ENCODE measurements around the gene ACSS1.
A peak's percentile ranks its signal among the peaks of the same experiment; 100 is the strongest.

Gene ACSS1

GRCh38 chr20:24971376-24972101, 86.4 kb downstream of the ACSS1 start:
- peaks cover 81% of the 10 kb centered on the region for H3K36me3 ChIP-seq
- H3K27me3 ChIP-seq (ENCODE audit: insufficient read depth, low read depth, severe bottlenecking): no peaks in the 10 kb centered on the region
- no peak for TF ChIP-seq CTCF (IDR thresholded peaks at IDR 0.05; ENCODE audit: low read depth, low read length)
- DNase-seq: no peak
- H3K9me3 ChIP-seq (ENCODE audit: severe bottlenecking): no peaks in the 10 kb centered on the region
- H3K4me3 ChIP-seq (ENCODE audit: low read depth, low read length): no peak overlapping the region
- H3K27ac ChIP-seq: no peak overlapping the region

DNA sequence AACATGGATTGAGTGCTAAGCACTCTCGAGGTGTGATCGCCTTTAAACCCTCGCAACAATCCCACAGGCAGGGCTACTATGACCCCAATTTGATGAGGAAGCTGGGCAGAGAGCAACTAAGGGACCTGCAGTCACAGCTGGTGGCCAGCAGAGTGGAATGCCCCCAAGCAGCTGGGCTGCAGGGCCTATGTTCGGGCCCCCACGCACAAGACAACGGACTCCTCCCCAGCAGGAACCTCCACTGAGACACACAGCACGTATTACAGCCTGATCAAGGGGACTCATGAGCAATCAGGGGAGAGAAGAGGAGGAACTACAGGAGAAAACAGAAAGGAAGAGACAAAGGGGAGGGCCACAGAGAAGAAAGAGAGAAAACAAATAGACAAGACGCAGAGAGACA, 87.2 kb downstream of the ACSS1 start:
- Histone ChIP-seq H3K27me3 (ENCODE audit: insufficient read depth, low read depth, severe bottlenecking) (no peaks in the 10 kb centered on the region), H3K36me3 (peaks cover 79% of the 10 kb centered on the region), H3K27ac (no peak overlapping the region), H3K9me3 (ENCODE audit: severe bottlenecking) (no peaks in the 10 kb centered on the region), H3K4me3 (ENCODE audit: low read depth, low read length) (no peak overlapping the region)
- TF ChIP-seq CTCF (IDR thresholded peaks at IDR 0.05; ENCODE audit: low read depth, low read length): no peak
- DNase-seq: no peak

- no peak for TF ChIP-seq CTCF (IDR thresholded peaks at IDR 0.05; ENCODE audit: low read depth, low read length)
- Histone ChIP-seq H3K27me3 (ENCODE audit: insufficient read depth, low read depth, severe bottlenecking) (no peaks in the 10 kb centered on the region), H3K4me3 (ENCODE audit: low read depth, low read length) (no peak overlapping the region), H3K27ac (no peak overlapping the region), H3K9me3 (ENCODE audit: severe bottlenecking) (no peaks in the 10 kb centered on the region), H3K36me3 (peaks cover 80% of the 10 kb centered on the region)
- no peak for DNase-seq
Measured at GRCh38 chr20:24970030-24970553, 87.8 kb downstream of the ACSS1 start.

GRCh38 chr20:24969186-24970029, 88.5 kb downstream of the ACSS1 start:
- Histone ChIP-seq H3K9me3 (ENCODE audit: severe bottlenecking) (no peaks in the 10 kb centered on the region), H3K27me3 (ENCODE audit: insufficient read depth, low read depth, severe bottlenecking) (no peaks in the 10 kb centered on the region), H3K36me3 (peaks cover 73% of the 10 kb centered on the region), H3K27ac (no peak overlapping the region), H3K4me3 (ENCODE audit: low read depth, low read length) (no peak overlapping the region)
- no peak for TF ChIP-seq CTCF (IDR thresholded peaks at IDR 0.05; ENCODE audit: low read depth, low read length)
- DNase-seq: no peak

- Histone ChIP-seq H3K36me3 (peaks cover 68% of the 10 kb centered on the region), H3K27me3 (ENCODE audit: insufficient read depth, low read depth, severe bottlenecking) (no peaks in the 10 kb centered on the region), H3K4me3 (ENCODE audit: low read depth, low read length) (no peak overlapping the region), H3K9me3 (ENCODE audit: severe bottlenecking) (no peaks in the 10 kb centered on the region), H3K27ac (peak overlapping the region; percentile 12; the same call in 1 of the 2 replicates)
- TF ChIP-seq CTCF (IDR thresholded peaks at IDR 0.05; ENCODE audit: low read depth, low read length): no peak
- no peak for DNase-seq
Measured at GRCh38 chr20:24968278-24968800, 89.6 kb downstream of the ACSS1 start.

All from WERI-Rb-1 (cell line).